H9 (cell line): ENCODE measurements around the gene TRAF5. TPM values are rescaled to one million over a fixed set of nuclear protein-coding genes. Genes with fewer than 3 reads are reported as not detected.

Experiments
- DNase-seq: peaks from one replicate; pipeline ENCODE4 v3.0.0-alpha.2; 2017
- H2AFZ ChIP-seq: one replicate; pipeline ENCODE4 v1.6.1; 2013; ENCODE audit warnings: mild to moderate bottlenecking, low read length, control low read depth, moderate library complexity
- H2AK5ac ChIP-seq: 2 replicates; pipeline ENCODE4 v1.6.1; 2013; ENCODE audit warnings: low read length, control low read depth, mixed read lengths; ENCODE audit not compliant: insufficient read length
- H2BK120ac ChIP-seq: one replicate; pipeline ENCODE4 v1.6.1; 2013; ENCODE audit warnings: low read depth, mild to moderate bottlenecking, low read length, control low read depth, inconsistent platforms; ENCODE audit not compliant: poor library complexity, severe bottlenecking
- H2BK12ac ChIP-seq: 2 replicates; pipeline ENCODE4 v1.6.1; 2013; ENCODE audit warnings: low read length, control low read depth, mixed read lengths, low read depth; ENCODE audit not compliant: insufficient read length
- H2BK15ac ChIP-seq: 2 replicates; pipeline ENCODE4 v1.6.1; 2013; ENCODE audit warnings: low read depth, low read length, control low read depth
- H2BK20ac ChIP-seq: one replicate; pipeline ENCODE4 v1.6.1; 2013; ENCODE audit warnings: low read depth, mild to moderate bottlenecking, low read length, control low read depth, inconsistent platforms; ENCODE audit not compliant: poor library complexity, severe bottlenecking
- H2BK5ac ChIP-seq: 2 replicates; pipeline ENCODE4 v1.6.1; 2013; ENCODE audit warnings: low read length, control low read depth, mixed read lengths; ENCODE audit not compliant: insufficient read length
- H3K14ac ChIP-seq: 2 replicates; pipeline ENCODE4 v1.6.1; 2013; ENCODE audit warnings: low read length, control low read depth; ENCODE audit not compliant: insufficient read depth
- H3K18ac ChIP-seq: 2 replicates; pipeline ENCODE4 v1.6.1; 2013; ENCODE audit warnings: low read depth, mild to moderate bottlenecking, mixed read lengths, low read length, control low read depth; ENCODE audit not compliant: insufficient read length
- H3K23ac ChIP-seq: 2 replicates; pipeline ENCODE4 v1.6.1; 2013; ENCODE audit warnings: low read length, control low read depth, mixed read lengths, low read depth; ENCODE audit not compliant: insufficient read length
- H3K23me2 ChIP-seq: 2 replicates; pipeline ENCODE4 v1.6.1; 2013; ENCODE audit warnings: low read depth, mild to moderate bottlenecking, mixed read lengths, low read length, control low read depth; ENCODE audit not compliant: insufficient read length, poor library complexity, severe bottlenecking
- H3K27ac ChIP-seq: 2 replicates; pipeline ENCODE4 v1.5.1; 2013; ENCODE audit warnings: low read length, control low read depth, mixed read lengths, low read depth; ENCODE audit not compliant: insufficient read length
- H3K27me3 ChIP-seq: 2 replicates; pipeline ENCODE4 v1.6.1; 2013; ENCODE audit warnings: low read length, control low read depth, inconsistent platforms; ENCODE audit not compliant: insufficient read depth
- H3K4ac ChIP-seq: 2 replicates; pipeline ENCODE4 v1.6.1; 2013; ENCODE audit warnings: low read depth, mild to moderate bottlenecking, control low read depth, inconsistent platforms, low read length, moderate library complexity
- H3K4me1 ChIP-seq: 2 replicates; pipeline ENCODE4 v1.6.1; 2013; ENCODE audit warnings: low read length, control low read depth, inconsistent platforms; ENCODE audit not compliant: insufficient read depth
- H3K4me2 ChIP-seq: 2 replicates; pipeline ENCODE4 v1.6.1; 2013; ENCODE audit warnings: low read length, control low read depth, mixed read lengths; ENCODE audit not compliant: insufficient read length, insufficient read depth
- H3K56ac ChIP-seq: 2 replicates; pipeline ENCODE4 v1.6.1; 2013; ENCODE audit warnings: low read depth, mild to moderate bottlenecking, mixed read lengths, low read length, control low read depth; ENCODE audit not compliant: insufficient read length
- H3K79me1 ChIP-seq: 2 replicates; pipeline ENCODE4 v1.6.1; 2013; ENCODE audit warnings: low read depth, mild to moderate bottlenecking, moderate library complexity, low read length, control low read depth, inconsistent platforms; ENCODE audit not compliant: insufficient read depth, poor library complexity, severe bottlenecking
- H3K79me2 ChIP-seq: 2 replicates; pipeline ENCODE4 v1.6.1; 2013; ENCODE audit warnings: low read length, control low read depth, inconsistent platforms; ENCODE audit not compliant: insufficient read depth
- H3K9ac ChIP-seq: 2 replicates; pipeline ENCODE4 v1.6.1; 2013; ENCODE audit warnings: low read length, control low read depth, mixed read lengths; ENCODE audit not compliant: insufficient read length; ENCODE audit errors: extremely low read depth
- H3K9me3 ChIP-seq: one replicate; pipeline ENCODE4 v1.6.1; 2013; ENCODE audit warnings: low read depth, low read length, inconsistent platforms; ENCODE audit not compliant: control insufficient read depth
- H3T11ph ChIP-seq: one replicate; pipeline ENCODE4 v1.6.1; 2013; ENCODE audit warnings: mild to moderate bottlenecking, low read length, control low read depth, inconsistent platforms
- H4K20me1 ChIP-seq: one replicate; pipeline ENCODE4 v1.6.1; 2013; ENCODE audit not compliant: control insufficient read depth, insufficient read length, insufficient read depth
- H4K5ac ChIP-seq: 2 replicates; pipeline ENCODE4 v1.6.1; 2013; ENCODE audit warnings: low read depth, mild to moderate bottlenecking, mixed read lengths, low read length, control low read depth; ENCODE audit not compliant: insufficient read length
- H4K8ac ChIP-seq: replicated peaks from 2 replicates; pipeline ENCODE4 v1.6.1; 2013; ENCODE audit warnings: low read length, control low read depth, mixed read lengths, low read depth; ENCODE audit not compliant: insufficient read length
- H4K91ac ChIP-seq: 2 replicates; pipeline ENCODE4 v1.6.1; 2013; ENCODE audit warnings: low read depth, mild to moderate bottlenecking, moderate library complexity, mixed read lengths, low read length, control low read depth; ENCODE audit not compliant: insufficient read length
- H3K27ac Mint-ChIP-seq, 3 experiments: 2 replicates in 2 of 3; 3 replicates in 1 of 3; pipeline ENCODE4 v1.8.0; 2020 to 2021; ENCODE audit warnings: mixed read lengths in 3 of 3, mild to moderate bottlenecking in 1 of 3, moderate library complexity in 1 of 3
- H3K27me3 Mint-ChIP-seq: 2 replicates; pipeline ENCODE4 v1.8.0; 2021; ENCODE audit warnings: low read depth, mild to moderate bottlenecking, moderate library complexity, mixed read lengths
- H3K36me3 Mint-ChIP-seq, 3 experiments: 2 replicates in 2 of 3; 3 replicates in 1 of 3; pipeline ENCODE4 v1.8.0; 2020 to 2021; ENCODE audit warnings: low read depth in 3 of 3, mixed read lengths in 3 of 3; ENCODE audit not compliant: insufficient read depth in 1 of 3
- H3K4me1 Mint-ChIP-seq, 2 experiments: 2 replicates each; pipeline ENCODE4 v1.8.0; 2020; ENCODE audit warnings: mixed read lengths in 2 of 2
- H3K4me3 Mint-ChIP-seq, 2 experiments: 2 replicates in 1 of 2; 3 replicates in 1 of 2; pipeline ENCODE4 v1.8.0; 2020 to 2021; ENCODE audit warnings: mild to moderate bottlenecking in 2 of 2, mixed read lengths in 2 of 2, moderate library complexity in 1 of 2
- H3K9me3 Mint-ChIP-seq, 2 experiments: 2 replicates in 1 of 2; 3 replicates in 1 of 2; pipeline ENCODE4 v1.8.0; 2020; ENCODE audit warnings: mild to moderate bottlenecking in 2 of 2, mixed read lengths in 2 of 2, moderate library complexity in 1 of 2
- CTCF ChIP-seq: fragments of 200-600 bp; sonication (generic); conservative IDR thresholded peaks from 3 replicates; pipeline ENCODE4 v1.8.0; 2021; ENCODE audit warnings: antibody characterized with exemption, mild to moderate bottlenecking
- WGBS: extraction: QIAGEN DNeasy Blood & Tissue Kit; methylation state at CpG from one replicate; pipeline ENCODE4 v1.1.7; 2013; ENCODE audit warnings: missing lambda C conversion rate, low lambda C conversion rate, mixed read lengths; ENCODE audit not compliant: insufficient read length; ENCODE audit errors: extremely low coverage; 5-methylcytosine and 5-hydroxymethylcytosine counted together
- total RNA-seq: library from RNA; stranded (reverse); gene quantifications from 2 replicates; pipeline ENCODE4 v1.2.1, GENCODE V29; 2021

Gene TRAF5
- total RNA-seq, 1 experiment from 2014 or later: 19.1 TPM

- WGBS: no CpG with 5 or more reads among the region's 3 CpGs
- H2AFZ ChIP-seq: no peak overlapping the region
- H3K36me3 Mint-ChIP-seq: peaks cover 5 to 35% (median 19%) of the 10 kb centered on the region in 3 experiments; a peak in 6 of 7 replicates
- H3K18ac ChIP-seq: no peak overlapping the region
- no peak overlapping the region for H3K14ac ChIP-seq
- H3K23me2 ChIP-seq: no peaks in the 10 kb centered on the region
- no peak for TF ChIP-seq CTCF
- no peak overlapping the region for H3K4me3 Mint-ChIP-seq
- peaks cover 3 to 12% of the 10 kb centered on the region in 2 experiments; a peak in 2 of 4 replicates for H3K4me1 Mint-ChIP-seq
- no peak overlapping the region for H4K91ac ChIP-seq
- H3K27me3 ChIP-seq: no peaks in the 10 kb centered on the region
- no peaks in the 10 kb centered on the region for H3K27me3 Mint-ChIP-seq
- H3K9me3 Mint-ChIP-seq: no peaks in the 10 kb centered on the region
- no peak overlapping the region for H2BK20ac ChIP-seq
- no peak overlapping the region for H3K23ac ChIP-seq
- H3K9me3 ChIP-seq: no peaks in the 10 kb centered on the region
- H3K4ac ChIP-seq: no peak overlapping the region
- H2BK12ac ChIP-seq: no peak overlapping the region
- no peak overlapping the region for H3T11ph ChIP-seq
- peak overlapping the region in 1 of 3 experiments; percentile 47; a peak in 2 of 7 replicates for H3K27ac Mint-ChIP-seq
- H3K9ac ChIP-seq: no peak overlapping the region
- H2BK120ac ChIP-seq: no peak overlapping the region
- H2BK5ac ChIP-seq: no peak overlapping the region
- H3K56ac ChIP-seq: no peak overlapping the region
- no peaks in the 10 kb centered on the region for H3K79me1 ChIP-seq
- no peak overlapping the region for H2AK5ac ChIP-seq
- H3K27ac ChIP-seq: no peak overlapping the region
- H3K4me1 ChIP-seq: no peaks in the 10 kb centered on the region
- H4K20me1 ChIP-seq: no peaks in the 10 kb centered on the region
- H4K5ac ChIP-seq: no peak overlapping the region
- no peak overlapping the region for H2BK15ac ChIP-seq
- DNase-seq: no peak
- no peak overlapping the region for H4K8ac ChIP-seq
- H3K4me2 ChIP-seq: no peak overlapping the region
- H3K79me2 ChIP-seq: no peaks in the 10 kb centered on the region
Measured at GRCh38 chr1:211305044-211305443, 21.6 kb upstream of the TRAF5 start.
